Keratinocyte (primary cell): ENCODE results near the gene MAOA. TPM values are rescaled to one million over a fixed set of nuclear protein-coding genes. Genes with fewer than 3 reads are reported as not detected.

Experiments used
- DNase-seq: peaks from one replicate; pipeline ENCODE4 v3.0.0-alpha.2; 2011; ENCODE audit warnings: low read depth, missing footprints, low spot score
- FAIRE-seq: peaks from 2 replicates; lab custom pipeline; 2011; peaks lifted over from hg19 to GRCh38; lab: Jason Lieb, UNC
- H2AFZ ChIP-seq: 2 replicates; pipeline ENCODE4 v1.6.0; 2012; ENCODE audit warnings: low read length, control low read depth, inconsistent platforms; ENCODE audit not compliant: control insufficient read depth
- H3K27ac ChIP-seq: 2 replicates; pipeline ENCODE4 v1.5.1; 2011; ENCODE audit warnings: low read length; ENCODE audit not compliant: control insufficient read depth, insufficient read depth
- H3K27me3 ChIP-seq: 3 replicates; pipeline ENCODE4 v1.6.0; 2011; ENCODE audit warnings: low read length; ENCODE audit not compliant: control insufficient read depth, insufficient read depth; ENCODE audit errors: extremely low read depth
- H3K36me3 ChIP-seq, 2 experiments: 2 replicates in 1 of 2; 3 replicates in 1 of 2; pipeline ENCODE4 v1.5.1; 2011; ENCODE audit warnings: low read length in 2 of 2, mild to moderate bottlenecking in 1 of 2; ENCODE audit not compliant: control insufficient read depth in 2 of 2, insufficient read depth in 2 of 2; ENCODE audit errors: extremely low read depth in 1 of 2
- H3K4me1 ChIP-seq: 3 replicates; pipeline ENCODE4 v1.5.1; 2011; ENCODE audit warnings: low read length; ENCODE audit not compliant: control insufficient read depth, insufficient read depth; ENCODE audit errors: extremely low read depth
- H3K4me2 ChIP-seq: 3 replicates; pipeline ENCODE4 v1.6.0; 2011; ENCODE audit warnings: low read depth, low read length; ENCODE audit not compliant: control insufficient read depth, insufficient read depth; ENCODE audit errors: extremely low read depth
- H3K4me3 ChIP-seq, 3 experiments: fragments of 200-600 bp in 1 of 3; sonication (generic) in 1 of 3; 2 replicates in 2 of 3; 3 replicates in 1 of 3; pipeline ENCODE4 v1.5.1; 2011 to 2016; ENCODE audit warnings: low read length in 3 of 3, mild to moderate bottlenecking in 3 of 3, control low read depth in 2 of 3, inconsistent platforms in 1 of 3, low read depth in 1 of 3, mixed read lengths in 1 of 3, mixed run types in 1 of 3, moderate library complexity in 1 of 3; ENCODE audit not compliant: control insufficient read depth in 2 of 3, insufficient read depth in 2 of 3; ENCODE audit errors: extremely low read depth in 1 of 3
- H3K79me2 ChIP-seq: 2 replicates; pipeline ENCODE4 v1.6.0; 2012; ENCODE audit warnings: low read length; ENCODE audit not compliant: control insufficient read depth, insufficient read depth
- H3K9ac ChIP-seq: 3 replicates; pipeline ENCODE4 v1.6.0; 2011; ENCODE audit warnings: low read length; ENCODE audit not compliant: control insufficient read depth, insufficient read depth; ENCODE audit errors: extremely low read depth
- H3K9me1 ChIP-seq: 3 replicates; pipeline ENCODE4 v1.6.0; 2011; ENCODE audit warnings: low read length; ENCODE audit not compliant: control insufficient read depth, insufficient read depth; ENCODE audit errors: extremely low read depth
- H3K9me3 ChIP-seq: 2 replicates; pipeline ENCODE4 v1.5.1; 2012; ENCODE audit warnings: low read depth, low read length; ENCODE audit not compliant: control insufficient read depth
- H4K20me1 ChIP-seq: 3 replicates; pipeline ENCODE4 v1.6.0; 2011; ENCODE audit warnings: low read length; ENCODE audit not compliant: control insufficient read depth, insufficient read depth; ENCODE audit errors: extremely low read depth
- CTCF ChIP-seq, 3 experiments: IDR thresholded peaks in 1 of 3; conservative IDR thresholded peaks in 1 of 3; optimal IDR thresholded peaks in 1 of 3; 2 replicates in 2 of 3; 3 replicates in 1 of 3; pipeline versions ENCODE3 to v1.5.1; 2011; ENCODE audit warnings: low read length in 3 of 3, mild to moderate bottlenecking in 3 of 3, moderate library complexity in 2 of 3, control low read depth in 1 of 3, inconsistent platforms in 1 of 3; ENCODE audit not compliant: insufficient read depth in 2 of 3; ENCODE audit errors: extremely low read depth in 1 of 3
- EZH2 ChIP-seq: IDR thresholded peaks from one replicate; pipeline ENCODE4 v1.6.1; 2012; ENCODE audit warnings: inconsistent platforms, mild to moderate bottlenecking, low read length, moderate library complexity
- dilution Hi-C: fragments of 300-500 bp; cut with MboI; formaldehyde crosslinking; loops from one replicate; pipeline ENCODE4 v1.7.0; 2020; ENCODE audit warnings: low sequenced_read_pairs; ENCODE audit not compliant: extremely low pct_ligation_motif_present
- polyA plus RNA-seq, 5 experiments: library from polyadenylated mRNA; depleted of rRNA in 3 of 5; stranded (reverse) in 3 of 5; stranded (forward) in 1 of 5; unstranded in 1 of 5; fragments of >200 nt; gene quantifications; 1 replicate in 1 of 5; 2 replicates in 3 of 5; 3 replicates in 1 of 5; pipeline versions ENCODE4 v1.2.1 to v1.2.3, GENCODE V29; 2011 to 2012; ENCODE audit warnings: missing spikeins in 2 of 5, low read depth in 1 of 5, low replicate concordance in 1 of 5

The MAOA gene
- polyA plus RNA-seq, 1 donor (not counting 4 experiments of a cell fraction or from before 2014, with no cell fraction given): 69.7 TPM

- Histone ChIP-seq H3K9me1 (no peaks in the 10 kb centered on the region), H3K4me3 (no peak overlapping the region), H3K4me2 (no peak overlapping the region), H2AFZ (no peak overlapping the region), H3K36me3 (peaks cover 0 to 3% of the 10 kb centered on the region in 2 experiments), H3K27ac (peak overlapping the region; percentile 93), H3K79me2 (no peaks in the 10 kb centered on the region), H3K4me1 (peaks cover 35% of the 10 kb centered on the region), H3K27me3 (no peaks in the 10 kb centered on the region), H3K9me3 (peaks cover 2% of the 10 kb centered on the region), H4K20me1 (no peaks in the 10 kb centered on the region), H3K9ac (peak overlapping the region; percentile 49)
- no peak for TF ChIP-seq EZH2
- no peak for TF ChIP-seq CTCF (optimal IDR thresholded peaks at IDR 0.05 in 1 of 3, IDR thresholded peaks at IDR 0.05 in 1 of 3, conservative IDR thresholded peaks at IDR 0.05 in 1 of 3; ENCODE audit: extremely low read depth in 1 of 3, insufficient read depth in 2 of 3, low read length in 3 of 3)
- dilution Hi-C loops: no loop called here
- DNase-seq (no peak), FAIRE-seq (peak; percentile 58)
Measured at GRCh38 chrX:43716144-43716543, 60.0 kb downstream of the MAOA start.

- DNase-seq (peak; percentile 86), FAIRE-seq (no peak)
- Histone ChIP-seq H3K4me1 (peaks cover 35% of the 10 kb centered on the region), H3K9me3 (peaks cover 2% of the 10 kb centered on the region), H3K9ac (peak overlapping the region; percentile 49), H4K20me1 (no peaks in the 10 kb centered on the region), H3K36me3 (peaks cover 0 to 3% of the 10 kb centered on the region in 2 experiments), H3K79me2 (no peaks in the 10 kb centered on the region), H3K4me2 (peak overlapping the region; percentile 54), H2AFZ (no peak overlapping the region), H3K4me3 (no peak overlapping the region), H3K27me3 (no peaks in the 10 kb centered on the region), H3K9me1 (no peaks in the 10 kb centered on the region), H3K27ac (peak overlapping the region; percentile 93)
- TF ChIP-seq CTCF (optimal IDR thresholded peaks at IDR 0.05 in 1 of 3, IDR thresholded peaks at IDR 0.05 in 1 of 3, conservative IDR thresholded peaks at IDR 0.05 in 1 of 3; ENCODE audit: extremely low read depth in 1 of 3, insufficient read depth in 2 of 3, low read length in 3 of 3) (no peak), EZH2 (no peak)
- dilution Hi-C loops: no loop called here
Measured at GRCh38 chrX:43716696-43717095, 60.6 kb downstream of the MAOA start.
